HCT116 (cell line): ENCODE measurements around the gene CPNE2. TPM values are rescaled to one million over a fixed set of nuclear protein-coding genes. Genes with fewer than 3 reads are reported as not detected.

ENCODE experiments used
- ATAC-seq: fragments of 200-7000 bp; cut with Tn5 transposase; 2 replicates; pipeline ENCODE4 v1.9.1; 2020; ENCODE audit warnings: mild to moderate bottlenecking, moderate library complexity
- BruUV-seq: library from RNA; stranded (reverse); fragments of 400-500 nt; replicated peaks from 2 replicates; lab custom pipeline; 2021; lab: Mats Ljungman, UMichigan
- CTCF ChIA-PET: fragments of 300-600 bp; sonication (Branson Sonifier 250); formaldehyde crosslinking; loops from one replicate; lab custom pipeline; 2021; ENCODE audit warnings: antibody characterized with exemption; lab: Charles Lee
- POLR2A ChIA-PET: fragments of 300-600, 350-600 bp; sonication (Branson Sonifier 250); formaldehyde crosslinking; loops from one replicate; lab custom pipeline; 2021; ENCODE audit warnings: antibody characterized with exemption; lab: Charles Lee
- RAD21 ChIA-PET, 2 experiments: fragments of 300-600 bp; sonication (Branson Sonifier 250); formaldehyde crosslinking; loops; one replicate each; lab custom pipeline; 2023; ENCODE audit warnings: low total read pairs in 2 of 2; ENCODE audit not compliant: uncharacterized antibody in 2 of 2, unreplicated experiment in 2 of 2, low non-redundant PET in 1 of 2; lab: Charles Lee
- DNase-seq: peaks from one replicate; pipeline ENCODE4 v3.0.0-alpha.2; 2010; ENCODE audit warnings: low read depth, low spot score
- H2AFZ ChIP-seq: fragments of 200-600 bp; shearing (Covaris generic), sonication (generic); 2 replicates; pipeline ENCODE4 v1.6.1; 2017; ENCODE audit warnings: low read depth, mixed run types, mixed read lengths, antibody characterized with exemption, low read length; ENCODE audit not compliant: poor library complexity, severe bottlenecking
- H3K27ac ChIP-seq: 2 replicates; pipeline ENCODE4 v1.5.1; 2012; ENCODE audit warnings: low read depth, low read length
- H3K27me3 ChIP-seq: fragments of 200-600 bp; sonication (generic); 2 replicates; pipeline ENCODE4 v1.6.1; 2016; ENCODE audit warnings: mixed run types, low read length, mixed read lengths; ENCODE audit not compliant: insufficient read depth
- H3K36me3 ChIP-seq, 2 experiments: fragments of 200-500 bp in 1 of 2; fragments of 200-600 bp in 1 of 2; sonication (Bioruptor generic) in 1 of 2; sonication (generic) in 1 of 2; 2 replicates each; pipeline versions ENCODE4 v1.5.1 to v1.6.1; 2014 to 2016; ENCODE audit warnings: low read length in 2 of 2, inconsistent platforms in 1 of 2, mixed read lengths in 1 of 2, mixed run types in 1 of 2; ENCODE audit not compliant: insufficient read depth in 2 of 2, control insufficient read depth in 1 of 2
- H3K4me1 ChIP-seq, 2 experiments: fragments of 200-600 bp in 1 of 2; sonication (generic) in 1 of 2; 2 replicates each; pipeline versions ENCODE4 v1.5.1 to v1.6.1; 2012 to 2017; ENCODE audit warnings: low read length in 2 of 2, inconsistent platforms in 1 of 2, mild to moderate bottlenecking in 1 of 2, mixed read lengths in 1 of 2, mixed run types in 1 of 2, moderate library complexity in 1 of 2; ENCODE audit not compliant: insufficient read depth in 2 of 2, control insufficient read depth in 1 of 2
- H3K4me2 ChIP-seq: fragments of 200-600 bp; sonication (generic); 2 replicates; pipeline ENCODE4 v1.6.1; 2017; ENCODE audit warnings: mixed run types, low read length, mixed read lengths
- H3K4me3 ChIP-seq, 2 experiments: fragments of 200-600 bp in 1 of 2; sonication (generic) in 1 of 2; replicated peaks in 1 of 2; 2 replicates each; pipeline ENCODE4 v1.5.1; 2011 to 2016; ENCODE audit warnings: low read length in 2 of 2, control low read depth in 1 of 2, low read depth in 1 of 2, mild to moderate bottlenecking in 1 of 2, mixed read lengths in 1 of 2, mixed run types in 1 of 2
- H3K79me2 ChIP-seq: fragments of 200-600 bp; sonication (generic); 2 replicates; pipeline ENCODE4 v1.6.1; 2017; ENCODE audit warnings: mild to moderate bottlenecking, mixed run types, low read length, moderate library complexity, mixed read lengths; ENCODE audit not compliant: insufficient read depth
- H3K9ac ChIP-seq: fragments of 200-600 bp; sonication (generic); 2 replicates; pipeline ENCODE4 v1.6.1; 2016; ENCODE audit warnings: low read length, mixed read lengths
- H3K9me2 ChIP-seq: fragments of 200-600 bp; sonication (generic), shearing (Covaris generic); 2 replicates; pipeline ENCODE4 v1.6.1; 2017; ENCODE audit warnings: mixed run types, mild to moderate bottlenecking, moderate library complexity; ENCODE audit not compliant: insufficient read depth
- H3K9me3 ChIP-seq, 2 experiments: fragments of 200-500 bp in 1 of 2; fragments of 200-600 bp in 1 of 2; sonication (Bioruptor generic) in 1 of 2; sonication (generic) in 1 of 2; 2 replicates each; pipeline ENCODE4 v1.6.1; 2014 to 2017; ENCODE audit warnings: low read length in 2 of 2, mixed read lengths in 2 of 2, inconsistent platforms in 1 of 2, low read depth in 1 of 2, mild to moderate bottlenecking in 1 of 2, mixed run types in 1 of 2, moderate library complexity in 1 of 2; ENCODE audit not compliant: control insufficient read depth in 1 of 2, insufficient read depth in 1 of 2
- H4K20me1 ChIP-seq: fragments of 200-600 bp; sonication (generic), shearing (Covaris generic); 2 replicates; pipeline ENCODE4 v1.6.1; 2017; ENCODE audit warnings: mixed run types, mild to moderate bottlenecking, moderate library complexity; ENCODE audit not compliant: insufficient read depth
- ATF3 ChIP-seq: IDR thresholded peaks from 2 replicates; pipeline ENCODE4 v1.6.1; 2012
- SP1 ChIP-seq: IDR thresholded peaks from 2 replicates; pipeline ENCODE4 v1.6.1; 2012; ENCODE audit warnings: low read depth
- TCF7L2 ChIP-seq: IDR thresholded peaks from 2 replicates; pipeline ENCODE4 v1.7.0; 2011; ENCODE audit warnings: borderline replicate concordance, inconsistent platforms; ENCODE audit not compliant: insufficient read depth, insufficient read length; ENCODE audit errors: extremely low read depth
- ZBTB33 ChIP-seq: IDR thresholded peaks from 2 replicates; pipeline ENCODE4 v1.6.1; 2011; ENCODE audit warnings: mild to moderate bottlenecking, low read length, moderate library complexity; ENCODE audit not compliant: insufficient replicate concordance; ENCODE audit errors: extremely low read depth
- intact Hi-C: fragments of 100-400 bp; cut with micrococcal nuclease; formaldehyde crosslinking; loops from 2 replicates; pipeline ENCODE4 v1.10.0; 2022
- total RNA-seq: library from RNA; stranded (reverse); gene quantifications from one replicate; pipeline ENCODE4 v1.2.1, GENCODE V29; 2021; ENCODE audit not compliant: unreplicated experiment
- TF ChIP-seq, protein P1 (sequence below), 3 experiments: fragments of 200-600 bp in 1 of 3; sonication (generic) in 1 of 3; IDR thresholded peaks in 2 of 3; conservative IDR thresholded peaks in 1 of 3; 2 replicates each; pipeline ENCODE4 v1.5.1; 2012 to 2017; ENCODE audit warnings: low read depth in 2 of 3, low read length in 2 of 3, antibody characterized with exemption in 1 of 3, borderline replicate concordance in 1 of 3, control low read depth in 1 of 3, mild to moderate bottlenecking in 1 of 3, mixed read lengths in 1 of 3, mixed run types in 1 of 3, moderate library complexity in 1 of 3; ENCODE audit not compliant: insufficient read depth in 1 of 3

Gene CPNE2
- total RNA-seq, 1 experiment from 2014 or later = 31.2 TPM

GRCh38 chr16:57054338-57054737 lies 38.0 kb upstream of the CPNE2 start:
- no peak for ATAC-seq
- Histone ChIP-seq H3K9ac (no peak overlapping the region), H3K9me2 (no peaks in the 10 kb centered on the region), H3K4me2 (no peak overlapping the region), H3K27me3 (no peaks in the 10 kb centered on the region), H3K27ac (no peak overlapping the region), H2AFZ (no peak overlapping the region), H3K9me3 (no peaks in the 10 kb centered on the region), H3K36me3 (no peaks in the 10 kb centered on the region), H3K4me3 (no peak overlapping the region), H3K79me2 (no peaks in the 10 kb centered on the region), H4K20me1 (no peaks in the 10 kb centered on the region), H3K4me1 (peaks cover 0 to 9% of the 10 kb centered on the region in 2 experiments; a peak in 2 of 4 replicates)
- intact Hi-C loops = no loop called here
- POLR2A ChIA-PET = no interaction called here
- no peak for TF ChIP-seq ZBTB33
- TF ChIP-seq, protein P1, sequence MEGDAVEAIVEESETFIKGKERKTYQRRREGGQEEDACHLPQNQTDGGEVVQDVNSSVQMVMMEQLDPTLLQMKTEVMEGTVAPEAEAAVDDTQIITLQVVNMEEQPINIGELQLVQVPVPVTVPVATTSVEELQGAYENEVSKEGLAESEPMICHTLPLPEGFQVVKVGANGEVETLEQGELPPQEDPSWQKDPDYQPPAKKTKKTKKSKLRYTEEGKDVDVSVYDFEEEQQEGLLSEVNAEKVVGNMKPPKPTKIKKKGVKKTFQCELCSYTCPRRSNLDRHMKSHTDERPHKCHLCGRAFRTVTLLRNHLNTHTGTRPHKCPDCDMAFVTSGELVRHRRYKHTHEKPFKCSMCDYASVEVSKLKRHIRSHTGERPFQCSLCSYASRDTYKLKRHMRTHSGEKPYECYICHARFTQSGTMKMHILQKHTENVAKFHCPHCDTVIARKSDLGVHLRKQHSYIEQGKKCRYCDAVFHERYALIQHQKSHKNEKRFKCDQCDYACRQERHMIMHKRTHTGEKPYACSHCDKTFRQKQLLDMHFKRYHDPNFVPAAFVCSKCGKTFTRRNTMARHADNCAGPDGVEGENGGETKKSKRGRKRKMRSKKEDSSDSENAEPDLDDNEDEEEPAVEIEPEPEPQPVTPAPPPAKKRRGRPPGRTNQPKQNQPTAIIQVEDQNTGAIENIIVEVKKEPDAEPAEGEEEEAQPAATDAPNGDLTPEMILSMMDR (IDR thresholded peaks at IDR 0.05 in 2 of 3, conservative IDR thresholded peaks at IDR 0.05 in 1 of 3; ENCODE audit: borderline replicate concordance in 1 of 3, insufficient read depth in 1 of 3, low read depth in 2 of 3, low read length in 2 of 3) = no peak
- no peak for TF ChIP-seq SP1
- TF ChIP-seq TCF7L2 = no peak
- no peak for TF ChIP-seq ATF3
- CTCF ChIA-PET = no interaction called here
- RAD21 ChIA-PET = no interaction called here
- DNase-seq = no peak
- BruUV-seq = no TSS peak
